Measurements from ENCODE around the gene BBX. TPM values are rescaled to one million over a fixed set of nuclear protein-coding genes. Genes with fewer than 3 reads are reported as not detected.

The BBX gene
- total RNA-seq, 1 experiment from 2014 or later: 45.0 TPM

DNA sequence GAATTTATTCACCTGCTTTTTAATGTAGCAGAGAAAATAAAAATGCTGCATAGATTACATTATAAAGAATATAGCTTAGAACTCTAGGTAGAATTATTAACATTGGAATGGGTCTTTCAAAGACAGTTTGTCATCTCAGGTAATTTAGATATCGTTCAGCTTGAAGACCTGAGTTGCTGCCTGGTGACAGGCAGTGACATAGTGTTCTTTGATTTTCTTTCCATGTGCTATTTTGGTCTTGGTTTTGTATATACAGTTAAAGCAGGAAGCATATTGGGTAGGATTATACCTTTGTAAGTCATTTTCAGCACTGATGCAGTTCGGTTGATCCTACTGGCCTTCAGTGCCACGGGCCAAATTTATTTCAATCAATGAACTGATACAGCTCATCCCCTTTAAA is 98.7 kb downstream of the BBX start:
- no peak overlapping the region for H3K4me3 Mint-ChIP-seq
- 0 out of 2 replicates have a peak overlapping the region, but pooled peaks have one; percentile 4 for H3K27ac Mint-ChIP-seq
- H3K4me1 Mint-ChIP-seq: peaks cover 46% of the 10 kb centered on the region
- no peak for ATAC-seq
- ChIA-PET POLR2A (interaction anchor here (0.6 kb wide), 1 partner anchor 321 kb away, joined by 3 read pairs; no protein-coding TSS in a partner anchor), CTCF (no interaction called here)
- TF ChIP-seq CREM (CRISPR knock-in tag; IDR thresholded peaks at IDR 0.05) (no peak), ZNF281 (CRISPR knock-in tag; IDR thresholded peaks at IDR 0.05) (no peak), NR2C2 (CRISPR knock-in tag; IDR thresholded peaks at IDR 0.05) (no peak), ZNF671 (CRISPR knock-in tag; IDR thresholded peaks at IDR 0.05) (no peak), MYBL2 (CRISPR knock-in tag; IDR thresholded peaks at IDR 0.05) (no peak), GRHL2 (CRISPR knock-in tag; IDR thresholded peaks at IDR 0.05; ENCODE audit: insufficient replicate concordance, severe bottlenecking) (no peak), OVOL2 (CRISPR knock-in tag; IDR thresholded peaks at IDR 0.05; ENCODE audit: borderline replicate concordance) (no peak)
- no peaks in the 10 kb centered on the region for H3K27me3 Mint-ChIP-seq (ENCODE audit: low read depth)
- no peaks in the 10 kb centered on the region for H3K36me3 Mint-ChIP-seq
- no peak for DNase-seq (ENCODE audit: low spot score)
- H3K9me3 Mint-ChIP-seq: no peaks in the 10 kb centered on the region

DNA sequence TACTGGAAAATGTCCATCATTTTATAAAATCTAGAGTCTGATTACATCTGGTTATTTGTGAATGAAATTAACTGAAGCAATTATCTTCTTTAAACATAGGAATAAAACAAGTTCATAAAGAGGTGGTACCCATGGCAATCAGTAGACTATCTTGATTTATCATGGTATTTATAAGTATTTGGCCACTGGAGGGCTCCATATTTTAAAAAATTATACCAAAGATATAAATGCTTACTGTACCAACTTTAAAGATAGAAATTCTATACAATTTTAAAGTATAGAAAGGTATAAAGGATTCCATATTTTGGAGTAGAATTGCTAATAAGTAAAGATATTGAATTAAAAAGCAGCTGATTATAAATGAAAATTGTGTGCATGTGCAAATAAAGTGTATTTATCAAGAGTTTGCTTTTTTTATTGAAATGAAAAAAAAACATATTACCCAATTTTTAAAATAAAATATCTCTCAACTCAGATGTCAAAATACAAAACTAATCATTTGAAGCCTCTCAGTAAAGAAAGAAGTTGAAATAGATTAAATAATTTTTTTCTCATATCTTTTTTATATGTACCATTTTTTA is 105.3 kb downstream of the BBX start:
- CTCF ChIA-PET: interaction anchor here (1.0 to 2.8 kb wide), 2 partner anchors 15 to 28 kb away, joined by 3 to 13 read pairs; no protein-coding TSS in a partner anchor
- Mint-ChIP-seq H3K27me3 (ENCODE audit: low read depth) (no peaks in the 10 kb centered on the region), H3K4me3 (no peak overlapping the region), H3K36me3 (no peaks in the 10 kb centered on the region), H3K4me1 (peaks cover 32% of the 10 kb centered on the region), H3K27ac (no peak overlapping the region), H3K9me3 (no peaks in the 10 kb centered on the region)
- DNase-seq (ENCODE audit: low spot score) (no peak), ATAC-seq (no peak)
- POLR2A ChIA-PET: no interaction called here
- no peak for TF ChIP-seq MYBL2 (CRISPR knock-in tag; IDR thresholded peaks at IDR 0.05)

- TF ChIP-seq, protein P1, sequence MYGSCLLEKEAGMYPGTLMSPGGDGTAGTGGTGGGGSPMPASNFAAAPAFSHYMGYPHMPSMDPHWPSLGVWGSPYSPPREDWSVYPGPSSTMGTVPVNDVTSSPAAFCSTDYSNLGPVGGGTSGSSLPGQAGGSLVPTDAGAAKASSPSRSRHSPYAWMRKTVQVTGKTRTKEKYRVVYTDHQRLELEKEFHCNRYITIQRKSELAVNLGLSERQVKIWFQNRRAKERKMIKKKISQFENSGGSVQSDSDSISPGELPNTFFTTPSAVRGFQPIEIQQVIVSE (CRISPR knock-in tag; IDR thresholded peaks at IDR 0.05; ENCODE audit: borderline replicate concordance): no peak
- Mint-ChIP-seq H3K9me3 (no peaks in the 10 kb centered on the region), H3K27me3 (ENCODE audit: low read depth) (no peaks in the 10 kb centered on the region), H3K27ac (no peak overlapping the region), H3K36me3 (no peaks in the 10 kb centered on the region), H3K4me3 (no peak overlapping the region), H3K4me1 (peaks cover 34% of the 10 kb centered on the region)
- ChIA-PET CTCF (interaction anchor here (0.8 to 2.8 kb wide), 6 partner anchors 12 to 51 kb away, joined by 3 to 13 read pairs (median 4); no protein-coding TSS in a partner anchor), POLR2A (no interaction called here)
- ATAC-seq: no peak
- DNase-seq (ENCODE audit: low spot score): no peak
These were observed 106.8 kb downstream of the BBX start for GRCh38 chr3:107629566-107629965.

DNA sequence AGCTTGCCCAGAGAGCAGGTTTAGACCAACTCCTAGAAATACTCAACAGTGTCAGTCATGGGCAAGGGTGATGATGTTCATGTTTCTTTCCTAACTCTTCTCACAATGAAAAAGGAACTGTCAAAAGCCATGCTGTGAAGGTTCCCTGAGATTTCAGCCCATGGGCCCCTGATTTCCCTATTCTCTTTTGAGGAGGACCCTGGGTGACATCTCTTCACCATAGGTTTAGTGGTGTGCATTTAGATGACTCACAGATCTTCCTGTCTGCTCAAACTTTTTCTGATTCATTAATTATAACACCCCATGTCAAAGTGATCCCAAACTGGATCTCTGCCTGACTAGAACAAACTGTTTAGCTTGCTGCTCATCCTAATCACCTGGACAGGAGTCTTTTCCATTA is 108.0 kb downstream of the BBX start:
- ATAC-seq (peak; percentile 32; the same call in 1 of the 2 replicates), DNase-seq (ENCODE audit: low spot score) (no peak)
- Mint-ChIP-seq H3K9me3 (no peaks in the 10 kb centered on the region), H3K27ac (no peak overlapping the region), H3K4me1 (peaks cover 34% of the 10 kb centered on the region), H3K36me3 (no peaks in the 10 kb centered on the region), H3K4me3 (no peak overlapping the region), H3K27me3 (ENCODE audit: low read depth) (no peaks in the 10 kb centered on the region)
- ChIA-PET CTCF (interaction anchor here (0.5 to 2.8 kb wide), 2 partner anchors 12 to 18 kb away, joined by 4 to 13 read pairs; no protein-coding TSS in a partner anchor), POLR2A (no interaction called here)
- TF ChIP-seq ZNF396 (CRISPR knock-in tag; IDR thresholded peaks at IDR 0.05; ENCODE audit: borderline replicate concordance) (no peak), ATF1 (CRISPR knock-in tag; IDR thresholded peaks at IDR 0.05) (no peak), ATF6 (CRISPR knock-in tag; IDR thresholded peaks at IDR 0.05) (no peak), GABPB1 (CRISPR knock-in tag; IDR thresholded peaks at IDR 0.05) (no peak), KAT7 (CRISPR knock-in tag; IDR thresholded peaks at IDR 0.05; ENCODE audit: borderline replicate concordance) (no peak), MXD4 (CRISPR knock-in tag; IDR thresholded peaks at IDR 0.05; ENCODE audit: borderline replicate concordance) (no peak), SMAD4 (CRISPR knock-in tag; IDR thresholded peaks at IDR 0.05) (no peak), E2F4 (CRISPR knock-in tag; IDR thresholded peaks at IDR 0.05; ENCODE audit: borderline replicate concordance, low read depth) (no peak), ETV6 (CRISPR knock-in tag; IDR thresholded peaks at IDR 0.05) (no peak), USF2 (CRISPR knock-in tag; IDR thresholded peaks at IDR 0.05) (no peak), RORB (CRISPR knock-in tag; IDR thresholded peaks at IDR 0.05) (no peak), FOXK1 (CRISPR knock-in tag; IDR thresholded peaks at IDR 0.05) (no peak)
- TF ChIP-seq, protein P2, sequence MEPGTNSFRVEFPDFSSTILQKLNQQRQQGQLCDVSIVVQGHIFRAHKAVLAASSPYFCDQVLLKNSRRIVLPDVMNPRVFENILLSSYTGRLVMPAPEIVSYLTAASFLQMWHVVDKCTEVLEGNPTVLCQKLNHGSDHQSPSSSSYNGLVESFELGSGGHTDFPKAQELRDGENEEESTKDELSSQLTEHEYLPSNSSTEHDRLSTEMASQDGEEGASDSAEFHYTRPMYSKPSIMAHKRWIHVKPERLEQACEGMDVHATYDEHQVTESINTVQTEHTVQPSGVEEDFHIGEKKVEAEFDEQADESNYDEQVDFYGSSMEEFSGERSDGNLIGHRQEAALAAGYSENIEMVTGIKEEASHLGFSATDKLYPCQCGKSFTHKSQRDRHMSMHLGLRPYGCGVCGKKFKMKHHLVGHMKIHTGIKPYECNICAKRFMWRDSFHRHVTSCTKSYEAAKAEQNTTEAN (CRISPR knock-in tag; IDR thresholded peaks at IDR 0.05): no peak

Measured in WTC11 (cell line).